IPS-18a (cell line): ENCODE data around the gene M1AP.

Experiments
- H3K27ac ChIP-seq: one replicate; pipeline ENCODE4 v1.5.1; 2013; ENCODE audit warnings: low read length
- H3K27me3 ChIP-seq: one replicate; pipeline ENCODE4 v1.6.1; 2013; ENCODE audit warnings: mild to moderate bottlenecking, low read length; ENCODE audit not compliant: control insufficient read depth, insufficient read depth
- H3K36me3 ChIP-seq: one replicate; pipeline ENCODE4 v1.6.1; 2013; ENCODE audit warnings: low read depth, low read length; ENCODE audit not compliant: control insufficient read depth
- H3K4me1 ChIP-seq: one replicate; pipeline ENCODE4 v1.6.1; 2013; ENCODE audit warnings: low read depth, low read length; ENCODE audit not compliant: control insufficient read depth
- H3K4me3 ChIP-seq: one replicate; pipeline ENCODE4 v1.5.1; 2013; ENCODE audit warnings: low read length
- H3K9ac ChIP-seq: one replicate; pipeline ENCODE4 v1.6.1; 2013; ENCODE audit warnings: mild to moderate bottlenecking, low read length, moderate library complexity
- H3K9me3 ChIP-seq: one replicate; pipeline ENCODE4 v1.6.1; 2013; ENCODE audit warnings: low read depth, low read length; ENCODE audit not compliant: control insufficient read depth

M1AP gene

GRCh38 chr2:74551530-74551929 lies 96.6 kb downstream of the M1AP start:
- Histone ChIP-seq H3K9me3 (no peaks in the 10 kb centered on the region), H3K4me3 (no peak overlapping the region), H3K27me3 (peaks cover 62% of the 10 kb centered on the region), H3K27ac (no peak overlapping the region), H3K36me3 (no peaks in the 10 kb centered on the region), H3K4me1 (peaks cover 15% of the 10 kb centered on the region), H3K9ac (no peak overlapping the region)

GRCh38 chr2:74550231-74550630 lies 97.9 kb downstream of the M1AP start:
- H3K4me3 ChIP-seq = peak overlapping the region; percentile 80
- H3K9ac ChIP-seq = no peak overlapping the region
- no peak overlapping the region for H3K27ac ChIP-seq
- H3K9me3 ChIP-seq = no peaks in the 10 kb centered on the region
- H3K36me3 ChIP-seq = no peaks in the 10 kb centered on the region
- peaks cover 15% of the 10 kb centered on the region for H3K4me1 ChIP-seq
- peaks cover 51% of the 10 kb centered on the region for H3K27me3 ChIP-seq

GRCh38 chr2:74548900-74549826 lies 99.0 kb downstream of the M1AP start:
- Histone ChIP-seq H3K9ac (peak overlapping the region; percentile 88), H3K36me3 (no peaks in the 10 kb centered on the region), H3K4me3 (peak overlapping the region; percentile 80), H3K27me3 (peaks cover 49% of the 10 kb centered on the region), H3K4me1 (peaks cover 15% of the 10 kb centered on the region), H3K9me3 (no peaks in the 10 kb centered on the region), H3K27ac (no peak overlapping the region)

- Histone ChIP-seq H3K9me3 (no peaks in the 10 kb centered on the region), H3K36me3 (no peaks in the 10 kb centered on the region), H3K4me3 (peak overlapping the region; percentile 80), H3K27me3 (peaks cover 49% of the 10 kb centered on the region), H3K9ac (peak overlapping the region; percentile 88), H3K4me1 (peaks cover 15% of the 10 kb centered on the region), H3K27ac (no peak overlapping the region)
These were observed 99.7 kb downstream of the M1AP start for GRCh38 chr2:74548285-74548899.

GRCh38 chr2:74546004-74546403 lies 102.1 kb downstream of the M1AP start:
- H3K4me3 ChIP-seq = no peak overlapping the region
- no peaks in the 10 kb centered on the region for H3K36me3 ChIP-seq
- peaks cover 36% of the 10 kb centered on the region for H3K27me3 ChIP-seq
- no peak overlapping the region for H3K9ac ChIP-seq
- peaks cover 5% of the 10 kb centered on the region for H3K4me1 ChIP-seq
- H3K9me3 ChIP-seq = no peaks in the 10 kb centered on the region
- no peak overlapping the region for H3K27ac ChIP-seq

- no peaks in the 10 kb centered on the region for H3K9me3 ChIP-seq
- peaks cover 24% of the 10 kb centered on the region for H3K27me3 ChIP-seq
- H3K4me3 ChIP-seq = no peak overlapping the region
- no peaks in the 10 kb centered on the region for H3K36me3 ChIP-seq
- H3K9ac ChIP-seq = no peak overlapping the region
- peaks cover 5% of the 10 kb centered on the region for H3K4me1 ChIP-seq
- no peak overlapping the region for H3K27ac ChIP-seq
These were observed 103.5 kb downstream of the M1AP start for GRCh38 chr2:74544634-74545033.

GRCh38 chr2:74542978-74543377 lies 105.2 kb downstream of the M1AP start:
- Histone ChIP-seq H3K27me3 (peaks cover 11% of the 10 kb centered on the region), H3K9me3 (no peaks in the 10 kb centered on the region), H3K4me1 (peaks cover 2% of the 10 kb centered on the region), H3K9ac (no peak overlapping the region), H3K4me3 (no peak overlapping the region), H3K36me3 (no peaks in the 10 kb centered on the region), H3K27ac (no peak overlapping the region)

- H3K9ac ChIP-seq = no peak overlapping the region
- no peaks in the 10 kb centered on the region for H3K9me3 ChIP-seq
- H3K27me3 ChIP-seq = no peaks in the 10 kb centered on the region
- H3K4me1 ChIP-seq = no peaks in the 10 kb centered on the region
- no peak overlapping the region for H3K4me3 ChIP-seq
- H3K36me3 ChIP-seq = peaks cover 4% of the 10 kb centered on the region
- no peak overlapping the region for H3K27ac ChIP-seq
These were observed 107.8 kb downstream of the M1AP start for GRCh38 chr2:74540291-74540690.

GRCh38 chr2:74538881-74539339 lies 109.2 kb downstream of the M1AP start:
- Histone ChIP-seq H3K9me3 (no peaks in the 10 kb centered on the region), H3K27me3 (no peaks in the 10 kb centered on the region), H3K4me1 (no peaks in the 10 kb centered on the region), H3K36me3 (peaks cover 10% of the 10 kb centered on the region), H3K4me3 (no peak overlapping the region), H3K27ac (no peak overlapping the region), H3K9ac (no peak overlapping the region)

GRCh38 chr2:74537140-74537539 lies 111.0 kb downstream of the M1AP start:
- Histone ChIP-seq H3K9me3 (no peaks in the 10 kb centered on the region), H3K27ac (no peak overlapping the region), H3K36me3 (peaks cover 22% of the 10 kb centered on the region), H3K4me1 (no peaks in the 10 kb centered on the region), H3K9ac (no peak overlapping the region), H3K4me3 (no peak overlapping the region), H3K27me3 (no peaks in the 10 kb centered on the region)

- Histone ChIP-seq H3K4me3 (no peak overlapping the region), H3K4me1 (no peaks in the 10 kb centered on the region), H3K36me3 (peaks cover 22% of the 10 kb centered on the region), H3K9me3 (no peaks in the 10 kb centered on the region), H3K27ac (no peak overlapping the region), H3K27me3 (no peaks in the 10 kb centered on the region), H3K9ac (no peak overlapping the region)
These were observed 111.8 kb downstream of the M1AP start for GRCh38 chr2:74536166-74536950.
